Left ventricle myocardium inferior (tissue), 1 donor: ENCODE results near the gene FITM1. TPM values are rescaled to one million over a fixed set of nuclear protein-coding genes. Genes with fewer than 3 reads are reported as not detected.
A peak's percentile ranks its signal among the peaks of the same experiment; 100 is the strongest.

Experiments
- DNase-seq: peaks from one replicate; pipeline ENCODE4 v3.0.0-alpha.2; 2020
- H3K27ac ChIP-seq: fragments of 200-600 bp; replicated peaks from 2 replicates; pipeline ENCODE4 v1.8.0; 2021
- H3K27me3 ChIP-seq: fragments of 200-600 bp; 2 replicates; pipeline ENCODE4 v1.8.0; 2021; ENCODE audit warnings: low read depth
- H3K36me3 ChIP-seq: fragments of 200-600 bp; 2 replicates; pipeline ENCODE4 v1.8.0; 2021
- H3K4me1 ChIP-seq: fragments of 200-600 bp; 2 replicates; pipeline ENCODE4 v1.8.0; 2021
- H3K4me3 ChIP-seq: fragments of 200-600 bp; 2 replicates; pipeline ENCODE4 v1.8.0; 2021; ENCODE audit warnings: mild to moderate bottlenecking, moderate library complexity
- H3K9me3 ChIP-seq: fragments of 200-600 bp; replicated peaks from 2 replicates; pipeline ENCODE4 v1.8.0; 2021
- CTCF ChIP-seq: fragments of 200-600 bp; IDR thresholded peaks from 2 replicates; pipeline ENCODE4 v1.8.0; 2021; ENCODE audit warnings: antibody characterized with exemption, mild to moderate bottlenecking, borderline replicate concordance
- intact Hi-C: fragments of 100-400 bp; cut with micrococcal nuclease; formaldehyde crosslinking; loops from one replicate; pipeline ENCODE4 v1.11.0; 2022
- total RNA-seq: library from RNA; stranded (reverse); fragmentation: NEBNext Ultra II Directional; extraction: Animal tissue kit (Norgen Biotek cat#: 25700); gene quantifications from one replicate; pipeline ENCODE4 v1.2.1, GENCODE V29; 2021
- donor health status: DM: no; HTN: yes; CAD: no; lungs with severe emphysema.

FITM1 gene
- total RNA-seq, 1 donor from 2014 or later = 148 TPM

GRCh38 chr14:24133735-24134134 is 3.3 kb downstream of the FITM1 start:
- Histone ChIP-seq H3K4me3 (no peak overlapping the region), H3K4me1 (peaks cover 59% of the 10 kb centered on the region), H3K36me3 (peaks cover 17% of the 10 kb centered on the region), H3K27ac (peak overlapping the region; percentile 98), H3K9me3 (no peaks in the 10 kb centered on the region), H3K27me3 (no peaks in the 10 kb centered on the region)
- no peak for TF ChIP-seq CTCF
- intact Hi-C loops = no loop called here
- DNase-seq = no peak

- H3K36me3 ChIP-seq = peaks cover 28% of the 10 kb centered on the region
- H3K4me3 ChIP-seq = peak overlapping the region; percentile 91
- H3K4me1 ChIP-seq = peaks cover 72% of the 10 kb centered on the region
- DNase-seq = no peak
- peak overlapping the region; percentile 94 for H3K27ac ChIP-seq
- no peaks in the 10 kb centered on the region for H3K9me3 ChIP-seq
- TF ChIP-seq CTCF = no peak
- no peaks in the 10 kb centered on the region for H3K27me3 ChIP-seq
- intact Hi-C loops = no loop called here
Measured at GRCh38 chr14:24135584-24135833, 5.0 kb downstream of the FITM1 start.

- intact Hi-C loops = no loop called here
- peak within 1 kb of the TSS; percentile 94 for H3K27ac ChIP-seq
- TF ChIP-seq CTCF = no peak
- peak within 1 kb of the TSS; percentile 91 for H3K4me3 ChIP-seq
- DNase-seq = peak; percentile 95
- peaks cover 28% of the 10 kb centered on the region for H3K36me3 ChIP-seq
- no peaks in the 10 kb centered on the region for H3K27me3 ChIP-seq
- H3K9me3 ChIP-seq = no peaks in the 10 kb centered on the region
- H3K4me1 ChIP-seq = peaks cover 72% of the 10 kb centered on the region
Measured at GRCh38 chr14:24135834-24136683, 5.6 kb downstream of the FITM1 start, which contains the start of gene PSME1. TSS of gene PSME1 (plus strand) at chr14:24136194. CDS start at chr14:24136263, 69 bp downstream.

- peaks cover 69% of the 10 kb centered on the region for H3K4me1 ChIP-seq
Measured at GRCh38 chr14:24136684-24137528, 6.4 kb downstream of the FITM1 start.

More at GRCh38 chr14:24136684-24137528, 6.4 kb downstream of the FITM1 start:
- Histone ChIP-seq H3K27me3 (no peaks in the 10 kb centered on the region), H3K36me3 (peaks cover 28% of the 10 kb centered on the region), H3K9me3 (no peaks in the 10 kb centered on the region), H3K27ac (peak overlapping the region; percentile 94), H3K4me3 (peak overlapping the region; percentile 91)
- no peak for TF ChIP-seq CTCF
- DNase-seq = no peak
- intact Hi-C loops = no loop called here
